ENCODE measurements around the gene CIZ1.

The CIZ1 gene

GRCh38 chr9:128121924-128122808 is 69.2 kb downstream of the CIZ1 start:
- DNase-seq = no peak

GRCh38 chr9:128121466-128121810 is 69.9 kb downstream of the CIZ1 start:
- DNase-seq = no peak

GRCh38 chr9:128120741-128121465 is 70.5 kb downstream of the CIZ1 start:
- DNase-seq = no peak

GRCh38 chr9:128120061-128120740 is 71.2 kb downstream of the CIZ1 start:
- no peak for DNase-seq

GRCh38 chr9:128118971-128119665 is 72.3 kb downstream of the CIZ1 start:
- DNase-seq = no peak

- no peak for DNase-seq
Observed at GRCh38 chr9:128118472-128118857, 72.9 kb downstream of the CIZ1 start.

GRCh38 chr9:128117613-128118471 is 73.5 kb downstream of the CIZ1 start:
- peak; percentile 92 for DNase-seq

- DNase-seq = peak; percentile 38
Observed at GRCh38 chr9:128116104-128117083, 75.0 kb downstream of the CIZ1 start.

Data from DMS53 (cell line).